ENCODE measurements around the gene ING2. TPM values are rescaled to one million over a fixed set of nuclear protein-coding genes. Genes with fewer than 3 reads are reported as not detected.
A peak's percentile ranks its signal among the peaks of the same experiment; 100 is the strongest.

Gene ING2
- polyA plus RNA-seq, 4 donors, result 21.6 to 26.8 (median 24.8) TPM

GRCh38 chr4:183495184-183495583 is 9.7 kb upstream of the ING2 start:
- no peak for DNase-seq (ENCODE audit: low read depth in 4 of 4, low spot score in 2 of 4)

- no peak for DNase-seq (ENCODE audit: low read depth in 4 of 4, low spot score in 2 of 4)
Observed at GRCh38 chr4:183499389-183499788, 5.5 kb upstream of the ING2 start.

GRCh38 chr4:183499801-183500200 is 5.1 kb upstream of the ING2 start:
- no peak for DNase-seq (ENCODE audit: low read depth in 4 of 4, low spot score in 2 of 4)

- peak in 2 of 4 donors; percentile 34 to 50 for DNase-seq (ENCODE audit: low read depth in 4 of 4, low spot score in 2 of 4)
Observed at GRCh38 chr4:183503497-183504063, 1.3 kb upstream of the ING2 start.

- DNase-seq (ENCODE audit: low read depth in 4 of 4, low spot score in 2 of 4), result peak; percentile 90 to 96 (median 94)
Observed at GRCh38 chr4:183504064-183504929, 561 bp upstream of the ING2 start.

GRCh38 chr4:183505611-183506388 is 942 bp downstream of the ING2 start:
- DNase-seq (ENCODE audit: low read depth in 4 of 4, low spot score in 2 of 4), result peak; percentile 82 to 89 (median 86)

- DNase-seq (ENCODE audit: low read depth in 4 of 4, low spot score in 2 of 4), result no peak
Observed at GRCh38 chr4:183506389-183506735, 1.5 kb downstream of the ING2 start.

GRCh38 chr4:183507925-183508696 is 3.3 kb downstream of the ING2 start:
- no peak for DNase-seq (ENCODE audit: low read depth in 4 of 4, low spot score in 2 of 4)

- no peak for DNase-seq (ENCODE audit: low read depth in 4 of 4, low spot score in 2 of 4)
Observed at GRCh38 chr4:183508697-183509335, 4.0 kb downstream of the ING2 start.

GRCh38 chr4:183515411-183515810 is 10.6 kb downstream of the ING2 start:
- DNase-seq (ENCODE audit: low read depth in 4 of 4, low spot score in 2 of 4), result no peak

- DNase-seq (ENCODE audit: low read depth in 4 of 4, low spot score in 2 of 4), result no peak
Observed at GRCh38 chr4:183517194-183517593, 12.3 kb downstream of the ING2 start.

- no peak for DNase-seq (ENCODE audit: low read depth in 4 of 4, low spot score in 2 of 4)
Observed at GRCh38 chr4:183517781-183518180, 12.9 kb downstream of the ING2 start.

- DNase-seq (ENCODE audit: low read depth in 4 of 4, low spot score in 2 of 4), result no peak
Observed at GRCh38 chr4:183522821-183523220, 18.0 kb downstream of the ING2 start.

GRCh38 chr4:183527326-183527725 is 22.5 kb downstream of the ING2 start:
- no peak for DNase-seq (ENCODE audit: low read depth in 4 of 4, low spot score in 2 of 4)

- DNase-seq (ENCODE audit: low read depth in 4 of 4, low spot score in 2 of 4), result no peak
Observed at GRCh38 chr4:183532821-183533220, 28.0 kb downstream of the ING2 start.

- DNase-seq (ENCODE audit: low read depth in 4 of 4, low spot score in 2 of 4), result no peak
Observed at GRCh38 chr4:183533698-183534097, 28.8 kb downstream of the ING2 start.

GRCh38 chr4:183540410-183541009 is 35.7 kb downstream of the ING2 start:
- peak in 1 of 4 donors; percentile 3 for DNase-seq (ENCODE audit: low read depth in 4 of 4, low spot score in 2 of 4)

GRCh38 chr4:183541010-183541751 is 36.3 kb downstream of the ING2 start:
- DNase-seq (ENCODE audit: low read depth in 4 of 4, low spot score in 2 of 4), result peak; percentile 4 to 26 (median 20)

GRCh38 chr4:183541752-183542040 is 36.8 kb downstream of the ING2 start:
- DNase-seq (ENCODE audit: low read depth in 4 of 4, low spot score in 2 of 4), result no peak
